ENCODE results near the gene MLANA. TPM values are rescaled to one million over a fixed set of nuclear protein-coding genes. Genes with fewer than 3 reads are reported as not detected.

Gene MLANA
- total RNA-seq, 1 experiment from 2014 or later = 0.04 TPM

DNA sequence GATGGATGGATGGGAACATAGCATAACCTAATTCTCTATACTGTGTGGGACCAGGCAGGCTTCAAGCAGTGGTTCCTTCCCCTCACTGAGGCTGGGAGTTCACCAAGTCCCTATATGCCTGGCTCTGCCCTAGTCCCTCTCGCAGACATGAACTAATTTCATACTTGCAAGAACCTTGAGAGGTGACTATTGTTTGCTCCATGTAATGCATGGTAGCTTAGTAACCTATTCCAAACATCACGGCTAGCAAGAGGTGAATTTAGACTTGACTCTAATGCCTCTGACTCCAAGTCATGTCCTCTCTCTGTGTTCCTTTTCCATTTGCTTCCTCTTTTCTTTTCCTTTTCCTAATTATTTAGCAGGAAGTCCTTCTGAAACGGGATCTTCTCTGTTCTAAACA is 31.9 kb upstream of the MLANA start:
- Histone ChIP-seq H3K27me3 (no peaks in the 10 kb centered on the region), H3K4me1 (no peaks in the 10 kb centered on the region), H3K36me3 (no peaks in the 10 kb centered on the region), H3K4me3 (no peak overlapping the region), H3K27ac (no peak overlapping the region), H3K9me3 (replicated peaks) (no peaks in the 10 kb centered on the region)
- DNase-seq = no peak

DNA sequence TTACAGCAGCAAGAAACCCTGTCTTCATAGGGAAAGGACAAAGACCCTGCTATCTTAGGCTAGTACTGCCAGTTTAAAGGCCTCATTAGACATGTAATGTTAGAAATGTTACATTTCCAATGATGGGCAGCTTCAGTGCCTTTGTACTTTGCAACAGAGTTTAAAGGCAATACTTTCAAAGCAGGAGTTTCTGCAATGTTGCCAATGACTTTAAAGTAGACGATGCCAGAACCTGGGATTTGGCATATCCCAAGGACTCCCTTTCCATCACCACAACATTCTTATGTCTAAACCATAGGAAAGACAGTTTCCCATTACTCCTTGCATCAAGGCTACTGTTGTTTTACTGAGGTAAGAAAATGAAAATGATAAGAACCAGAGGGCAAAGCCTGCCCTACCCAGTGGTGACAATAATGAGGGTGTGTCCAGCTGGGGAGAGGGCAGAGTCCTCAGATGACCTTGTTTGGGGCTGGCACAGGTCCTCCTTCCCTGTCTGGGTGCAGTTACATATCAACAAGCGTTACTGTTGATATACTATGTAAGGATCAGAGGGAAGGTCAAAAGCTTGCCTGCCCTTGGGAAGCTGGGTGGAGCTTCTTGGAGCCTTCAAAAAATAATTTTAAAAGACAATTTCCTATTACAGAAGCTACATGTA is 27.5 kb upstream of the MLANA start:
- H3K4me3 ChIP-seq = no peak overlapping the region
- DNase-seq = no peak
- no peaks in the 10 kb centered on the region for H3K9me3 ChIP-seq (replicated peaks)
- no peaks in the 10 kb centered on the region for H3K36me3 ChIP-seq
- H3K4me1 ChIP-seq = no peaks in the 10 kb centered on the region
- H3K27me3 ChIP-seq = no peaks in the 10 kb centered on the region
- H3K27ac ChIP-seq = no peak overlapping the region

DNA sequence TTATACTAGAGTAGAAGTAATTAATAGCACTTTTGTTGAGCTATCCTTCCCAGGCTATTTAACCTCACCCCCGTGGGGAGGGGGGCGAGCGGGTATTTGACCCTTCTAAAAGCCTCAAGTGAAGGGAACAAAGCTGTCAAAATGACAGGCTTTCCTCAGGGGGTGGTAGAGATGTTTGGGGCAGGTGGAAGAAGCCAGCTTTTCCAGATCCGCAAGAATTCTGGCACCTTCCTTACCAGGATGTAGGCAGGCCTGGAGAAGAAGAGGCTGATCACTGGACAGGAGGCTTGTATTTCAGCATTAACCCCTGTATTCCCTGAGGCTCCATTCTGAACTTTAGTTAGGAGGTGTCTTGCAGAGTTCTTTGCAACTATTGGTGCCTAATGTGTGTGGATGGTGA is 26.2 kb upstream of the MLANA start:
- no peak for DNase-seq
- Histone ChIP-seq H3K4me1 (no peaks in the 10 kb centered on the region), H3K27ac (no peak overlapping the region), H3K36me3 (no peaks in the 10 kb centered on the region), H3K9me3 (replicated peaks) (no peaks in the 10 kb centered on the region), H3K4me3 (no peak overlapping the region), H3K27me3 (no peaks in the 10 kb centered on the region)

DNA sequence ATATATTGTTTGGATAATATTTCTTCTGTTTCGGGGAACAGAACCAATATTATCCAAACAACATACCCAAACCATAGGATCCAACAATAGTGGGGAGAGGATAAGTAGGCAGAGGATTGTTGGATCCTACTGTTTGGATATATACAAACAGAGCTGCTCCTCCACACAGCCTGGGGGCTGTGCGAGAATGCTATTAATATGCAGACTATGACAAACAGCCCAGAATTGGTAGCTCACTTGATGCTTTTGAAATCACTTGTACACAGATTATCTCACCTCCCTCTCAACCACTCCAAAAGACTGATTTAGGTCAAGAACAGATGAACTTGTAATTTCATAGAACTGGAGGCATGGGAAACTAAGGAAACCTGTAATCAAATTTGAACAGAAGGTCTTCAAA is 24.4 kb upstream of the MLANA start:
- Histone ChIP-seq H3K4me3 (no peak overlapping the region), H3K36me3 (no peaks in the 10 kb centered on the region), H3K27me3 (no peaks in the 10 kb centered on the region), H3K27ac (no peak overlapping the region), H3K4me1 (no peaks in the 10 kb centered on the region), H3K9me3 (replicated peaks) (no peaks in the 10 kb centered on the region)
- DNase-seq = no peak

DNA sequence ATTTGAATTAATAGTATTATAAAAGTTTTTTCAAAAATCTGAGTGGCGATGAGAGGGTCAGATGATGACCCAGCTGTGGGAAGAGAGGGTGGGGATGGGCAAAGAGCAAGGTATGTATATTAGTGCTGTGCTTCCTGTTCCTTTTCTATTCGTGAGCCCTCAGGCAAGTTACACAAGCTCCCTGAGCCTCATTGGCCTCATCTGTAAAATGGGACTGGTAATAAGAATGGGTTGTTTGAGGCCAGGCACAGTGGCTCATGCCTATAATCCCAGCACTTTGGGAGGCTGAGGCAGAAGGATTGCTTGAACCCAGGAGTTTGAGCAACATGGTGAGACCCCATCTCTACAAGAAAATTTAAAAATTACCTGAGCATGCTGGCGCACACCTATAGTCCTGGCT is 24.0 kb upstream of the MLANA start:
- Histone ChIP-seq H3K9me3 (replicated peaks) (no peaks in the 10 kb centered on the region), H3K36me3 (no peaks in the 10 kb centered on the region), H3K27me3 (no peaks in the 10 kb centered on the region), H3K27ac (no peak overlapping the region), H3K4me1 (no peaks in the 10 kb centered on the region), H3K4me3 (no peak overlapping the region)
- DNase-seq = no peak

DNA sequence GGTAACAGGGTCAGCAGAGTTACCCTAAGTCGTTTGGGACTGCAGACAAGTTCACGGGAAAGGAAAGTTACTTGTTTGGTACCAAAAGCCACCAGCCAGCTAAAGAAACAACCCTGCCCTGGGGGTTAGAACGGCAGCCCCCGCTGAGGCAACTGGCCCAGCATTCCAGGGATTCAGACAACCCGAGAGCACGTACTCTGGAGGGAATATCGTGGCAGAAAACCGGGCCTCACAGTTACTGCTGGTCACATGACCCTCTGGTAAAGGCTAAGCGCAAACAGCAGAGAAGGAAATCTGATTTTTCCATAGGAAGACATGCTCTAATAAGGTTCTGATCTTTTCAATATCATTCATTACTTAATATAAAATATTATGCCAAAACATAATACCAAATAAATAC is 22.5 kb upstream of the MLANA start:
- no peaks in the 10 kb centered on the region for H3K9me3 ChIP-seq (replicated peaks)
- no peaks in the 10 kb centered on the region for H3K36me3 ChIP-seq
- no peaks in the 10 kb centered on the region for H3K27me3 ChIP-seq
- DNase-seq = no peak
- H3K4me1 ChIP-seq = no peaks in the 10 kb centered on the region
- no peak overlapping the region for H3K4me3 ChIP-seq
- H3K27ac ChIP-seq = no peak overlapping the region

DNA sequence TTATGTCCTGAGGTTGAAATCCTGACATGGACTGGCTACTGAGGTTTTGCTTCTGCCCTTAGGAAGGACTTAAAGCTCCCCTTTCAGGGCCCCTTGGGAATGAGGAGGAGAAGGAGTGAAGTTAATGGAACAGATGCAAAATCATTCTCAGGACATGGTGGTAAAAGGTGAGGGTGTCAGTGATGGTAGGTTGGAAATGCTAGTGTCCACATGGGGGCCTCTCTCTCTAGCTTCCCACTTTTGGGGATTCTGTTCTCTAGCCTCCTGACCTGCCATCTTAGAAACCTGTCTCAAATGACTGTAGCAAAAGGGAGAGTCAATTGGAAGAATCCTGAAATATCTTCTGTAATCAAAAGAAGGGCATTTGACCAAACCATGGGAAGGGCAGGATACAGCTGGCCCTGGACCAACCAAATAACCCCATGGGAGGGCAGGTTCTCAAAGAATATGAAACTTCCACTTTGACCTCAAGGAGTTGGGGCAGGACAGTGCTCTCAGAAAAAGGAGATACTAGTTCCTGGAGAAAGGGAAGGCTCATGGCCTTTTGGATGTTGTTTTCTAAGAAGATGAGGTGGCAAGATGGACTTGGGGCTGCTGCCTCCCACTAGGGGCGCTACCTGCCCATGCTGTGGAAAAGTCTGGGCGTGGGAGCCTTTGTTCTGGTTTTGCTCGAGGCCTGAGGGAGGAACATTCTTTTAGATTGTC is 21.2 kb upstream of the MLANA start:
- peak in 1 of 2 experiments; percentile 13 for DNase-seq
- H3K4me1 ChIP-seq = no peaks in the 10 kb centered on the region
- no peaks in the 10 kb centered on the region for H3K27me3 ChIP-seq
- H3K36me3 ChIP-seq = no peaks in the 10 kb centered on the region
- no peak overlapping the region for H3K4me3 ChIP-seq
- no peak overlapping the region for H3K27ac ChIP-seq
- H3K9me3 ChIP-seq (replicated peaks) = no peaks in the 10 kb centered on the region

DNA sequence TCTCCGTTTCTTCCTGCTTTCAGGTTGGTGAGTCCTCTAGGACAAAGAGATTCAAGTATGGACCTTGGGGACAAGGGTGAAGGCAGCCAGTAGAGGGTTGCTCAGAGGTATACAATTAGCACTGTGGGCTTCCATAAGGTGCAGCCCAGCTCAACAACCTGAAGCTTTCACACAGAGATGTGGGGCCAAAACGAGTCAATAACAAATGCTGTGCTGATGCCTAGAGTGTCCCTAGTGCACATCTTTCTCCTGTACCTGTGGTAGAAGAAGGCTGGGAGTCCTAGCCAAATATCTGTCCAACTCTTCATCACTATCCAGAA is 20.7 kb upstream of the MLANA start:
- DNase-seq = no peak
- Histone ChIP-seq H3K36me3 (no peaks in the 10 kb centered on the region), H3K4me1 (no peaks in the 10 kb centered on the region), H3K9me3 (replicated peaks) (no peaks in the 10 kb centered on the region), H3K4me3 (no peak overlapping the region), H3K27me3 (no peaks in the 10 kb centered on the region), H3K27ac (no peak overlapping the region)

DNA sequence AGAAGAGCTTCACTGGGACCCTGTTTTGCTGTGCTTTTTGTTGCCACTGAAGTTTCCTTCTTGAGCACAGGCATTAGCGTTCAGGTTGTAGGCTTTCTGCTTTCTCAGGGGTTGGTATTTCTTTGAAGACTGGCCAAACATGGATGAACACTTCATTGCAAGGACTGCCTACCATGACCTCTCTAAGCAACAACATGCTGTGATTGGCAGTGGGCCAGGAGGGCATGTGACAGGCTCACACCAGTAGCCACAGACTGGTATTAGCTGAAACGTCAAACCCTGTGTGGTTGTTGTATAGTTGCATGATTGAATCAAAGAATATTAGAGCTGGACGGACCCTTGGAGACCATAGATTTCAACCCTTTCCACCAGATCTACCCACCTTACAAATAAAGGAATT is 20.0 kb upstream of the MLANA start:
- H3K27ac ChIP-seq = no peak overlapping the region
- H3K27me3 ChIP-seq = no peaks in the 10 kb centered on the region
- H3K36me3 ChIP-seq = no peaks in the 10 kb centered on the region
- H3K4me3 ChIP-seq = no peak overlapping the region
- no peaks in the 10 kb centered on the region for H3K4me1 ChIP-seq
- H3K9me3 ChIP-seq (replicated peaks) = no peaks in the 10 kb centered on the region
- DNase-seq = no peak

DNA sequence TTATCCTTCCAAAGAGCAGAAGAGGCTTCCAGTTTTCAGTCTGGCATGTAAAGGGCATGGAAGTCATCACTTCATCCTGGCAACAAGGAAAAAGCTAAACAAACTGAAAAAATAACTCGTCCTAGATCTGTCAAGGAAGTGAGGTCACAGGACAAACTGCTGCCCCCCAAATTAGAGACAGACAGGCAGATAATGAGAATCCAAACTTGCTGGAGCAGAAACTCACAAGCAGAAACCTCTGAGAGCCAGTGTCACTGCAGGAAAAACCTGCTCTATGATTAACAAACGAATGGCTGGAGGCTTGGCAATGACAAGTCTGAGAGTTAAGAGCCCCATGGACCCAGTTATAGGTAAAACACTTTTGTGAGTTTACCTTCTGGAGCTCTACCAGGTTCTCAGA is 18.9 kb upstream of the MLANA start:
- no peaks in the 10 kb centered on the region for H3K9me3 ChIP-seq (replicated peaks)
- H3K27me3 ChIP-seq = no peaks in the 10 kb centered on the region
- no peak overlapping the region for H3K27ac ChIP-seq
- no peaks in the 10 kb centered on the region for H3K36me3 ChIP-seq
- no peak for DNase-seq
- no peaks in the 10 kb centered on the region for H3K4me1 ChIP-seq
- H3K4me3 ChIP-seq = no peak overlapping the region

DNA sequence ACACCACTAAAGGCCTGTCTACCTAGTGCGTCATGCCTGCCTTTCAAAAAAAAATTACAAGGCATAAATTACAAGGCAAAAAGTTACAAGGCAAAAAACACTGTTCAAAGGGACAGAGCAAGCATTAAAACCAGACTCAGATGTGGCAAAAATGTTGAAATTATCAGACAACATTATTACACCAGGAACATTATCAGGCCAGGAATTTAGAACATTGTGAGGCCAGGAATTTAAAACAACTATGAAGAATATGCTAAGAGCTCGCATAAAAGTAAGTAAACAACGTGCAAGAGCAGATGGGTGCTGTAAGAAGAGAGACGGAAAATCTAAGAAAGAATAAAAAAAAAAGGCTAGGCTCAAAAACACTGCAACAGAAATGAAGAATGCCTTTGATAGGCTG is 18.2 kb upstream of the MLANA start:
- no peaks in the 10 kb centered on the region for H3K9me3 ChIP-seq (replicated peaks)

DNA sequence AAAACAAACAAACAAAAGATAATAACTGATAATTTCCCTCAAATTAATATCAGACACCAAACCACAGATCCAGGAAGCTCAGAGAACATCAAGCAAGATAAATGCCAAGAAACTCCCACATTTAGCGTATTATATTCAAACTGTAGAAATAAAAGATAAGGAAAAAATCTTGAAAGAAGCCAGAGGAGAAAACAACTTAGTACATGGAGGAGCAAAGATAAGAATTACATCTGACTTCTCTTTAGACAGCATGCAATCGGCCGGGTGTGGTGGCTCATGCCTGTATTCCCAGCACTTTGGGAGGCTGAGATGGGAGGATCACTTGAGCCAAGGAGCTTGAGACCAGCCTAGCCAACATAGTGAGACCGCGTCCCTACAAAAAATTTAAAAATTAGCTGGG is 17.2 kb upstream of the MLANA start:
- Histone ChIP-seq H3K27me3 (no peaks in the 10 kb centered on the region), H3K27ac (no peak overlapping the region)

More for the DNA sequence above, 18.2 kb upstream of the MLANA start:
- Histone ChIP-seq H3K27me3 (no peaks in the 10 kb centered on the region), H3K27ac (no peak overlapping the region), H3K4me1 (no peaks in the 10 kb centered on the region), H3K36me3 (no peaks in the 10 kb centered on the region), H3K4me3 (no peak overlapping the region)
- DNase-seq = no peak

DNA sequence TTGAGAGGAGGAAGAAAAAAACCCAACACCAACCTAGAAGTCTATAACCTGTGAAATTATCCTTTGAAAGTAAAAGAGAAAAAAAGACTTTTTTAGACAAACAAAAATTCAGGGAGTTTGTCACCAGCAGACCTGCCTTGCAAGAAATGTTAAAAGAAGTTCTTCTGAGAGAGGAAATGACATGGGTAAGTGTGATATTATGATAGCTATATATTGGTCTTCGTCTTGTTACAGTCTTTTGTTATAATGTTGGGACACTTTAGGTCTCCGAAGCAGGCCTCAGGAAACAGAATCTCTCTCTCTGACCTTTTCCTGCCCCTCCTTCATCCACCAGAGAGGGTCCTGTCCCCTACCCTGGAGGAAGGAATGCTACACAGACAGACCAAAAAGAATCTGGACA is 16.6 kb upstream of the MLANA start:
- no peak for DNase-seq
- no peak overlapping the region for H3K27ac ChIP-seq
- H3K4me3 ChIP-seq = no peak overlapping the region
- H3K9me3 ChIP-seq (replicated peaks) = no peaks in the 10 kb centered on the region
- H3K4me1 ChIP-seq = no peaks in the 10 kb centered on the region
- H3K36me3 ChIP-seq = no peaks in the 10 kb centered on the region
- H3K27me3 ChIP-seq = no peaks in the 10 kb centered on the region

More for the DNA sequence above, 17.2 kb upstream of the MLANA start:
- DNase-seq = no peak
- Histone ChIP-seq H3K4me1 (no peaks in the 10 kb centered on the region), H3K4me3 (no peak overlapping the region), H3K36me3 (no peaks in the 10 kb centered on the region), H3K9me3 (replicated peaks) (no peaks in the 10 kb centered on the region)

DNA sequence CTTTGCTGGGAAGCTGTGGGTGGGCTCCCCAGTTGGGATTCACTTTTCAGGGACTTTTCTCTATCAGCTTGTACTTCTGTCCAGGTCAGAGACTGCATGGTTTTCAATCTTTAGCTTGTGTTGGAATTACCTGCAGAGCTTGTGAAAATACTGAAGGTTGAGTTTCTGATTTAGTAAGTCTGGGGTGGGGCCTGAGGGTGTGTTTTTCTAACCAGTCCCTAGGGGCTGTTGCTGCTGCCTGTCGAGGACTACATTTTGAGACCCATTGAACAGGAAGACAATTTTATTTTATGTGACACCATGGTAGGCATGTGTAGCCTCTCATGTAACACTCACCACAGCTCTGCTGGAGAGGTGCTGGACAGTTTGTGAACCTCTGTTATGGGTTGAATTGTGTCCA is 14.7 kb upstream of the MLANA start:
- DNase-seq = no peak
- Histone ChIP-seq H3K27ac (no peak overlapping the region), H3K9me3 (replicated peaks) (no peaks in the 10 kb centered on the region), H3K4me3 (no peak overlapping the region), H3K36me3 (no peaks in the 10 kb centered on the region), H3K27me3 (no peaks in the 10 kb centered on the region), H3K4me1 (peaks cover 4% of the 10 kb centered on the region)

DNA sequence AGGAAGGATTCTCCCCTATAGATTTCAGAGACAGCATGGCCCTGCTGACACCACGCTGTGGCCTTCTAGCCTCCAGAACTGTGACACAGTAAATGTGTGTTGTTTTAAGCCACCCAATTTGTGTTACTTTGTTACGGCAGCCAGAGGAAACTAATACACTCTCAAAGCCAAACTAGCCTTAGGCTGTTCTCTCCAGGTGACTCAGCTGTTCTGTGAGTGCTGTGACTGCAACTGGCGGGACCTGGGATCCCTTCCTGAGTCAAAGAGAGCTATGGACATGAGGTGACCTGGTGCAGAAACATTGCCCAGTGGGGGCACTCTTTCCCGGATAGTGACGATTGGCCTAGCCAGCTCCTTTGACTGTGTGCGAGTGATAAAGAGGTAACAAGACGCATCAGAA is 14.0 kb upstream of the MLANA start:
- no peaks in the 10 kb centered on the region for H3K27me3 ChIP-seq
- no peak overlapping the region for H3K27ac ChIP-seq
- H3K9me3 ChIP-seq (replicated peaks) = no peaks in the 10 kb centered on the region
- H3K4me1 ChIP-seq = peaks cover 4% of the 10 kb centered on the region
- H3K4me3 ChIP-seq = no peak overlapping the region
- no peak for DNase-seq
- no peaks in the 10 kb centered on the region for H3K36me3 ChIP-seq

Data from SJCRH30 (cell line).